Measurements from ENCODE around the gene FHAD1.

DNA sequence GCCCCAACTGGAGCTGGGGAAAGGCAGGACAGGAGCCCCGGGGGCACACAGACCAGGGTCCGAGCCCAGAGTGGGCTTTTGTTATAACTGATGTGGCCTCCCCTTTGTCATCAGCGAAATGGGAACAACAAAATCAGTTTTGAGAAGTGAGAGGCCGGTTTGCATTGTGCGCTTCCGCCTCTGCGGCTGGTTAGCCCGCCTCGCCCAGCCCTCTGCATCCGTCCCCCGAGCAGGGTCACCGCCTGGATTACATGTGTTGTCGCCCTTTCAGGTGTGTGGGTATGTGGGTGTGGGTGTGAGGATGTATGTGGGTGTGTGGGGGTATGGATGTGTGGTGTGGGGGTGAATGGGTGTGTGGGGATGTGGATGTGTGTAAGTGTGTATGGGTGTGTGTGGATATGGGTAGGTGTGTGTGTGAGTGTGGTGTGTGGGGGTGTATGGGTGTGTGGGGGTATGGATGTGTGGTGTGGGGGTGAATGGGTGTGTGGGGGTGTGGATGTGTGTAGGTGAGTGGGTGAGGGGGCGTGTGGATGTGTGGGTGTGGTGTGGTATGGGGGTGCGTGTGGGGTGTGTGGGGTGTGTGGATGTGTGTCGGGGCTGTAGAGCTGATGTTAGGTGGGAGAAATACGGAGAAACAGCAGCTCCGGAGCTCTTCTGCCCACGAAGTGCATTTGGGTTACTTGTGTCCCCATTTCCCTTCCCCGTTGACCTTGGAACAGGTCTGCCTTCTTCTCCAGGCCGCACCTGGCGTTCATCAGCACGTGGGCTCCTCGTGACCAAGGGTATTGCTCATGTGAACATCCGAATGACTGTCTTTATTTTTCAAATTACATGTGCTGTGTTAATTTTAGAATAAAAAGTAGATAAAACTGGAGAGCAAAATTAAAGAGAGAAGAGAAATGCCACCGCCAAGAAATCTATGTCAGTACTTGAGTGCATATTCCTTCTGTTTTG, 67.6 kb downstream of the FHAD1 start:
- TF ChIP-seq RAD21 (CRISPR knock-in tag; IDR thresholded peaks at IDR 0.05) (no peak), POLR2AphosphoS5 (IDR thresholded peaks at IDR 0.05; ENCODE audit: low read depth, low read length) (no peak), ZNF788 (CRISPR knock-in tag; IDR thresholded peaks at IDR 0.05; ENCODE audit: borderline replicate concordance) (no peak), KDM4B (CRISPR knock-in tag; IDR thresholded peaks at IDR 0.05) (no peak)
- TF ChIP-seq, protein P1, sequence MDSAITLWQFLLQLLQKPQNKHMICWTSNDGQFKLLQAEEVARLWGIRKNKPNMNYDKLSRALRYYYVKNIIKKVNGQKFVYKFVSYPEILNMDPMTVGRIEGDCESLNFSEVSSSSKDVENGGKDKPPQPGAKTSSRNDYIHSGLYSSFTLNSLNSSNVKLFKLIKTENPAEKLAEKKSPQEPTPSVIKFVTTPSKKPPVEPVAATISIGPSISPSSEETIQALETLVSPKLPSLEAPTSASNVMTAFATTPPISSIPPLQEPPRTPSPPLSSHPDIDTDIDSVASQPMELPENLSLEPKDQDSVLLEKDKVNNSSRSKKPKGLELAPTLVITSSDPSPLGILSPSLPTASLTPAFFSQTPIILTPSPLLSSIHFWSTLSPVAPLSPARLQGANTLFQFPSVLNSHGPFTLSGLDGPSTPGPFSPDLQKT (CRISPR knock-in tag; IDR thresholded peaks at IDR 0.05; ENCODE audit: borderline replicate concordance): no peak

All from HepG2 (cell line).